HG02970 (cell line): ENCODE measurements around the gene MYH15.

Experiments
- ATAC-seq: cut with Tn5 transposase; IDR thresholded peaks from one replicate; pipeline ENCODE4 v1.9.1; 2021; ENCODE audit warnings: mild to moderate bottlenecking, moderate library complexity, moderate number of reproducible peaks; ENCODE audit not compliant: unreplicated experiment, low FRiP score

The MYH15 gene

DNA sequence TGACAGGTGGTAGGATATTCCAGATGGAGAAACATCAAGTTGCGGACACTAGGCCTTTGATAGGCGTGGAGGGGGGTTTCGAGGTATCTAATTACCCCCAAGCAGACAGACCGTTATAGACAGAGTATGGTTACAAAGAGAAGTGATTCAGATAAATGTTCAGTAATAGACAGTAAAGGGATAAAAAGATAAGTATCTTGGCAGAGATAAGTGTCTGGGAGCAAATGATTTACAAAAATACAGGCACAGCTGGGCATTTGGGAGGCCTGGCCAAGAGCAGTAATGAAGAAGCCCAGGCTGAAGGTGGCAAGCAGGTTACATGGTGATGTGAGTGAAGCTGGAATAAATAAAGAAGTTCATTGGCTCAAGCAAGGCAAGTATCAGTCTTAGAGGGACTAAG is 659 bp upstream of the MYH15 start:
- no peak for ATAC-seq

GRCh38 chr3:108509871-108510270 is 525 bp downstream of the MYH15 start:
- ATAC-seq = no peak

- ATAC-seq = no peak
Measured at GRCh38 chr3:108509263-108509662, 1.1 kb downstream of the MYH15 start.

GRCh38 chr3:108507902-108508301 is 2.5 kb downstream of the MYH15 start:
- no peak for ATAC-seq

- ATAC-seq = no peak
Measured at GRCh38 chr3:108505811-108506210, 4.6 kb downstream of the MYH15 start.

- no peak for ATAC-seq
Measured at GRCh38 chr3:108503722-108504121, 6.7 kb downstream of the MYH15 start.

- ATAC-seq = no peak
Measured at GRCh38 chr3:108501535-108501934, 8.9 kb downstream of the MYH15 start.

DNA sequence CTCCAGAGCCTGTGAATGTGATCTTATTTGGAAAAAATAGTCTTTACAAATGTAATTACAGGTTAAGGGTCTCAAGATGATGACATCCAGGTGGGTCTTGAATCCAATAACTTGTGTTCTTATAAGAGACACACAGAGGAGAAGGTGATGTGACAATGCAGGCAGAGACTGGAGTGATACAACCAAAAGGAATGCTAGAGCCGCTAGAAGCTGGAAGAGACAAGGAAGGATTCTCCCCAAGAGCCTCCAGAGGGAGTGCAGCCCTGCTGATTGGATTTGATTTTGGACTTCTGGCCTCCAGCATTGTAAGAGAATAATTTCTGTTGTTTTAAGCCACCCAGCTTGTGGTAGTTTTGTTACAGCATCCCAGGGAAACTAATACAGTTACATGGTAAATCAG is 9.7 kb downstream of the MYH15 start:
- no peak for ATAC-seq

DNA sequence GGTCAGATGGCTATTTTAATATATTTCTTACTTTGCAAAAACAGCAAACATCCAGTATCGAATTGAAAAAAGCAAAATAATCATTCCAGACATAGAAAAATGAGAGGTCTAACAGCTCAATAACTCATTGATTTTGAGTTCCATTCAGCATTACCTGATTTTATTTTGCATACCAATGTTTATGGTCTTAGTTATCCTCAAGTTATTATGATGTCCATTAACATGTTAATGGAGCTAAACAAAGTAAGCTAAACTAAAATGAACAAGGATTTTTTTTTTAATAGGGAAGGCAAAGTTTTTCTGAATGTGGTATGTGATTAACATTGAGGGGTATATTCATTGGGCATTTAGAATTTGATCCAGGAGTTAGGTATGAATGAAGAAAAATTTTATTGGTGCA is 13.1 kb downstream of the MYH15 start:
- no peak for ATAC-seq

DNA sequence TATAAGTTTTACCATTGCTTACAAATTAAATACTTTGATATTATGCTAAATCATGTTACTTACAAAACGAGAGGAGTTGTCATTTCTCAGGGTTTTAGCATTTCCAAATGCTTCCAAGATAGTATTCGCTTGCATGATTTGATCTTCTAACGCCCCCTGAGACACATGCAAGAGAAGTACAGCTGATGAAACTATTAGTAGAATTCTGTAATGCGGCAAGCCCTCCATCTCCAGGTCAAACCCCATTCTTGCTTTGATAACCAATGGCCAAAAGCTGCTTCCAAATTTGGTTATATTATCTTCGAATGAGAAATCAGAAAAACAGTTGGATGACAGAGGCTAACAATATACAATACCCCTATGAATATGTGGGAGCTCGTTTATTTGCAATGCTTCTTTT is 14.7 kb downstream of the MYH15 start:
- no peak for ATAC-seq

GRCh38 chr3:108494906-108495531 is 15.4 kb downstream of the MYH15 start:
- no peak for ATAC-seq

DNA sequence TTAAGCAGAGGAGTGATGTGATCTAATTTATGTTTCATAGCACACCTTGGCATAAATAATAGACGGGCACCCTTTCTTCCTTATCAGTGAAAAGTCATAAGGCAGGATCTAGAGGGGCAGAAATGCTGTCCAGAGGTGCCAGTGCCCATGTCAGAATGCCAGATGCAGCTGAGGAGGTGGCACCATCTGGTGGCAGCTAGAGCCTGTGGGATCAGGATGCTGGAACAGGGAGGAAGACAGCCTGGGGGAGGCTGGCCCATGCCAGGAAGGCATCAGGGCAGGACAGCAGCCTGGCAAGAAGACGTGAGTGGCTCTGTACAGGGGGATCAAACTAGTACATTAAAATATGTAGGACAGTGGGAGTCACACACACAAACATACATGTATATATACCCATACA is 16.5 kb downstream of the MYH15 start:
- no peak for ATAC-seq

- ATAC-seq = no peak
Measured at GRCh38 chr3:108491456-108491855, 18.9 kb downstream of the MYH15 start.

- ATAC-seq = no peak
Measured at GRCh38 chr3:108489776-108490175, 20.6 kb downstream of the MYH15 start.

DNA sequence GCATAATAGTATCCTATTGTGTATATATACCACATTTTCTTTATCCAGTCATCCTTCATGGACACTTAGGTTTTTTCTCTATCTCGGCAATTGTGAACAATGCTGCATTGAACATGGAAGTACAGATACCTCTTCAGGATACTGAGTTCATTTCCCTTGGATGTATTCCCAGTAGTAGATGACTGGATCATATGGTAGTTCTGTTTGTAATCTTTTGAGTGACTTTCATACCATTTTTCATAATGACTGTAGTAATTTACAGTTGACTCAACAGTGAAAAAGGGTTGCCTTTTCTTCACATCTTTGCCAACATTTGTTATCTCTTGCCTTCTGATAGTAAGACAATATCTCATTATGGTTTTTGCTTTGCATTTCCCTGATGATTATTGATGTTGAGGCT is 21.8 kb downstream of the MYH15 start:
- ATAC-seq = no peak

- ATAC-seq = no peak
Measured at GRCh38 chr3:108487439-108487838, 23.0 kb downstream of the MYH15 start.

GRCh38 chr3:108486941-108487340 is 23.5 kb downstream of the MYH15 start:
- no peak for ATAC-seq

DNA sequence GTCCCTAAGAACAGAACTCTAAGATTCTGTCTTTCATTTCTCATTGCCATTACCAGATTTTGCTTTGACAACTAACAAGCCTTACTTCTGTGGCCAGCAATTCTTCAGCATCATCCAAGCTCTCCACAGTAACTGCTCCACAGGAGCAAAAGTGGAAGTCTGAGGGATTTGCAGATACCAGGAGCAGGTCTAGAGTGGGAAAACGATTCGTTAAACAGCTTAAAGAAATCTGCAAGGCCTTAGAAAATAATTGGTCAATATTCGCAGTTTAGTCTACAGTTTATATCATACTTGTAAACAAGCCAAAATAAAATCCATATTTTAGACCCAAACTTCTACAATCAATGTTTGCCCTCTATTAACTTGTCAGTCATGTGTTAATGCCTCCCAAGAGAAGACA is 24.1 kb downstream of the MYH15 start:
- ATAC-seq = no peak

- ATAC-seq = no peak
Measured at GRCh38 chr3:108485146-108485545, 25.2 kb downstream of the MYH15 start.

DNA sequence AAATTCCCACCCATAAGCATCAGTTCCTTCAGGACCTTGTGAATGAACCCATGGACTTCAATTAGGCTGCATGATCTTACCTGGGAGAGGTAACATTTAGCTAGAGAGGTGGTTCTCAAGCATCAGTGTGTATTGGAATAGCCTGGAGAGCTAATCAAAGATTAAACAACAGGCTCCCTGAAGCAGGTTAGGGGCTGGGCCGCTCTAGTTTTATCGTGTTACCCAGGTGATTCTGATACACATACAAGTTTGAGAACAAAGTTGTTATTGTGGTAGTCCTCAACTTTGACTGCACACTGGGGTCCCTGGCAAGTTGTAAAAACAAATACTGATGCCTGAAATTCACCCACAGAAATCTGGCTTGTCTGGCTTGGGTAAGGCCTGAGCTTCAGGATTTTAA is 31.2 kb downstream of the MYH15 start:
- ATAC-seq = no peak

DNA sequence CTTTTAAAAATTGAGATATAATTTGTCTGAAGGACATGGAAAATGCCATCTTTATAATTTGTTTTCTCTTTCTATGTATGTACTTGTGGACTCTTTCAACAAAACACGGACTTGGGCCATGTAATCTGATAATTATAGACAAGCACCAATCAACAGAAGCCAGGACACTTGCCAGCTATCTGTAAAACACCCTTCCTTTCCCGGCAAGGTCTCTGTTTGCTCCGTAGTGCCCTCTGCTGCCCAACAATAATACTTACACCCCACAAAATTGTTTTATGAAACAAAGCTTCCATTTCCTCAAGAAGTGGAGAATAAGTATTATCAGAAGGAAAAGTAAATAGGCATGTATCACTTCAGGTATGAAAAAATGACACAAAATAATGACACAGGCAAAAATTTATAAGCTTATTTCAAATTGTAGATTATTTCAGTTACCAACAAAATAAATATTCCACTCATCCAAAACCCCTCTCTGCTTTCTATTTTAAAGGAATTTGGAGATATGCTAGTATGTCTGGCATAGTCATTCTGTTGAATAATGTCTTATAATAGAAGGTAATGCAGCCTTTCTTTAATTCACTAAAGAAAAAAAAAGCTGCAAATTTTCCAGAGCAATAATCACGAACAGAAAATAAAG is 32.8 kb downstream of the MYH15 start:
- ATAC-seq = no peak

DNA sequence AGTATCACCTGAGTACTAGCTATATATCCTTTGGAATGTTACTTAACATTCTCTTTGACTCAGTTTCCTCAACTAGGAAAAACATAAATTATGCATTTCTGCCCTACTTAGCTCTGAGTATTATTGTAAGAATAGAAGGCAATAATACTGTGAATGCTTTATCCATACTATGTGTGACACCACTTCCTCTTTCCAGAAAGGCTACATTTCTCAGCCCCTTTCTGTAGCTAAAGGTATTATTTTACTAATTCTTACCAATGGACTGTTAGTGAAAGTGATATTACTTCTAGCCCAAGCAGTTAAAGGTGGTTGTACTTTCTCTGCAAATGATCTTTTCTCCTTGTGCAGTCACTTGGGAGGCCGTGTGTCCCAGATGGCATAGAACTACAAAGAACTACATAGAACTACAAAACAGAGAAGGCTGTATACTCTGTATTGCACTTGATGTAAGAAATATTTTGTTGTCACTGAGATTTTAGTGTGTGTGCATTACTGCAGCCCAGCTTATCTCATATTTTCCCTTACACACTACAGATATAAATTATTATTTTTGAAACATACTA is 35.1 kb downstream of the MYH15 start:
- no peak for ATAC-seq
